Kidney (tissue), 14 donors: ENCODE results near the gene SP4. TPM values are rescaled to one million over a fixed set of nuclear protein-coding genes. Genes with fewer than 3 reads are reported as not detected.
"Not testable (repeated sequence)": the region's sequence is repeated elsewhere in the genome, so short reads cannot be mapped to it uniquely, and the experiment has no call there.

Source experiments
- DNase-seq, 5 donors: peaks; one replicate each; pipeline ENCODE4 v3.0.0-alpha.2; 2013 to 2020
- FAIRE-seq: peaks from 2 replicates; lab custom pipeline; 2012; peaks lifted over from hg19 to GRCh38; lab: Jason Lieb, UNC
- H3K27ac ChIP-seq, 2 donors: one replicate each; pipeline ENCODE4 v1.7.0; 2013; ENCODE audit warnings: low read depth in 2 of 2, low read length in 2 of 2, inconsistent platforms in 1 of 2
- H3K27me3 ChIP-seq: one replicate; pipeline ENCODE4 v1.7.1; 2013; ENCODE audit warnings: low read length, inconsistent platforms; ENCODE audit not compliant: control insufficient read depth, insufficient read depth
- H3K36me3 ChIP-seq, 3 donors: one replicate each; pipeline versions ENCODE4 v1.7.0 to v1.7.1; 2013; ENCODE audit warnings: low read length in 3 of 3, control low read depth in 1 of 3, inconsistent platforms in 1 of 3; ENCODE audit not compliant: insufficient read depth in 3 of 3, control insufficient read depth in 2 of 3
- H3K4me1 ChIP-seq, 3 donors: one replicate each; pipeline versions ENCODE4 v1.7.0 to v1.7.1; 2013; ENCODE audit warnings: low read length in 3 of 3, inconsistent platforms in 1 of 3, low read depth in 1 of 3; ENCODE audit not compliant: control insufficient read depth in 2 of 3, insufficient read depth in 2 of 3
- H3K4me3 ChIP-seq, 3 donors: one replicate each; pipeline versions ENCODE4 v1.7.0 to v1.8.1; 2013; ENCODE audit warnings: low read length in 3 of 3, control low read depth in 1 of 3, inconsistent platforms in 1 of 3
- H3K9ac ChIP-seq, 3 donors: one replicate each; pipeline versions ENCODE4 v1.7.0 to v1.7.1; 2013; ENCODE audit warnings: low read length in 3 of 3, control low read depth in 1 of 3, inconsistent platforms in 1 of 3
- H3K9me3 ChIP-seq, 3 donors: one replicate each; pipeline versions ENCODE4 v1.7.0 to v1.7.1; 2013; ENCODE audit warnings: low read length in 3 of 3, control low read depth in 1 of 3, inconsistent platforms in 1 of 3; ENCODE audit not compliant: control insufficient read depth in 2 of 3, insufficient read depth in 1 of 3
- intact Hi-C: fragments of 100-400 bp; cut with DNase I; formaldehyde crosslinking; loops from one replicate; pipeline ENCODE4 v1.11.1; 2022
- polyA plus RNA-seq: library from polyadenylated mRNA; stranded (reverse); fragments of 350-450 nt; fragmentation: Illumina TruSeq; extraction: RNeasy Lipid Tissue Mini Kit (QIAGEN cat#74804); gene quantifications from one replicate; pipeline ENCODE4 v1.2.3, GENCODE V29; 2014; ENCODE audit warnings: low read depth, low replicate concordance; ENCODE audit not compliant: insufficient read depth
- total RNA-seq: library from RNA; stranded (reverse); fragmentation: NEBNext Ultra II Directional; extraction: Animal tissue kit (Norgen Biotek cat#: 25700); gene quantifications from one replicate; pipeline ENCODE4 v1.2.1, GENCODE V29; 2021
- TF ChIP-seq, protein P1 (sequence below): IDR thresholded peaks from 3 replicates; pipeline ENCODE4 v1.5.1; 2012; ENCODE audit warnings: mild to moderate bottlenecking, moderate library complexity, borderline replicate concordance; ENCODE audit not compliant: insufficient read depth; ENCODE audit errors: extremely low read depth
- donor health status: control.
- donor health status: control.
- donor health status: control.
- donor health status: control.
- donor health status: control.
- donor health status: DM: yes; HTN: yes; CAD: no.
- donor health status: Normal renal cell carcinoma (clear cell type).

SP4 gene
- total and polyA plus RNA-seq, 2 donors from 2014 or later, result 1.2 to 11.2 TPM

- FAIRE-seq, intact Hi-C loops, H3K4me1 ChIP-seq, H3K36me3 ChIP-seq, H3K27me3 ChIP-seq, H3K9me3 ChIP-seq, H3K9ac ChIP-seq, H3K27ac ChIP-seq, H3K4me3 ChIP-seq: not testable (repeated sequence)
- peak in 1 of 5 donors; percentile 64 for DNase-seq
These were observed 108.7 kb downstream of the SP4 start for GRCh38 chr7:21536445-21537118.

DNA sequence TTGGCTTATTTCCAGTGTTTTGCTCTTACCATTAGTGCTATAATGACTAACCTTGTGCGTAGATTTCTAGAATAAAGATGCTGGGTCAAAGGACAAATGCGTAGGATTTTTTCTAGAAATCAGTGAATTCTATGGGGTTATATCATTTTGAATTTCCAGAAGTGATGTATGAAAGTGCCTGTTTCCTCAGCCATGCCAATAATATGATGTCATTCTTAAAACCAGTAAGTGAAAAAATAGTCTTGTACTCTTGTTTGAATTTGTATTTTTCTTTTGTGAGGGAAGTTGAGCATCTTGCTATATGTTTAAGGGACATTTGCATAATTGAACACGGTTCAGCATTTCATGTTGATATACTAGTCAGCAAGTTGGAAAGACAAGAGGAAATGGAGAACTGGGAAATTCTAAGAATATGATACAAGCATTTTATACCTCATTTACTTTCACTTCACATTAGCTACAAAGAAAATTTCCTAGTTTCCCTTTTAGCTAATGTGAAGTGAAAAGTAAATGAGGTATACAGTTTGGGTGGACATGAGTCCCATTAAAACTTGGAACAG is 111.1 kb downstream of the SP4 start:
- Histone ChIP-seq H3K36me3 (no peaks in the 10 kb centered on the region), H3K9me3 (no peaks in the 10 kb centered on the region), H3K27me3 (peaks cover 12% of the 10 kb centered on the region), H3K9ac (no peak overlapping the region), H3K4me3 (no peak overlapping the region), H3K27ac (no peak overlapping the region), H3K4me1 (peaks cover 0 to 4% (median 0%) of the 10 kb centered on the region in 3 donors)
- FAIRE-seq (no peak), DNase-seq (no peak)
- TF ChIP-seq, protein P1, sequence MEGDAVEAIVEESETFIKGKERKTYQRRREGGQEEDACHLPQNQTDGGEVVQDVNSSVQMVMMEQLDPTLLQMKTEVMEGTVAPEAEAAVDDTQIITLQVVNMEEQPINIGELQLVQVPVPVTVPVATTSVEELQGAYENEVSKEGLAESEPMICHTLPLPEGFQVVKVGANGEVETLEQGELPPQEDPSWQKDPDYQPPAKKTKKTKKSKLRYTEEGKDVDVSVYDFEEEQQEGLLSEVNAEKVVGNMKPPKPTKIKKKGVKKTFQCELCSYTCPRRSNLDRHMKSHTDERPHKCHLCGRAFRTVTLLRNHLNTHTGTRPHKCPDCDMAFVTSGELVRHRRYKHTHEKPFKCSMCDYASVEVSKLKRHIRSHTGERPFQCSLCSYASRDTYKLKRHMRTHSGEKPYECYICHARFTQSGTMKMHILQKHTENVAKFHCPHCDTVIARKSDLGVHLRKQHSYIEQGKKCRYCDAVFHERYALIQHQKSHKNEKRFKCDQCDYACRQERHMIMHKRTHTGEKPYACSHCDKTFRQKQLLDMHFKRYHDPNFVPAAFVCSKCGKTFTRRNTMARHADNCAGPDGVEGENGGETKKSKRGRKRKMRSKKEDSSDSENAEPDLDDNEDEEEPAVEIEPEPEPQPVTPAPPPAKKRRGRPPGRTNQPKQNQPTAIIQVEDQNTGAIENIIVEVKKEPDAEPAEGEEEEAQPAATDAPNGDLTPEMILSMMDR, result no peak
- intact Hi-C loops, result no loop called here

DNA sequence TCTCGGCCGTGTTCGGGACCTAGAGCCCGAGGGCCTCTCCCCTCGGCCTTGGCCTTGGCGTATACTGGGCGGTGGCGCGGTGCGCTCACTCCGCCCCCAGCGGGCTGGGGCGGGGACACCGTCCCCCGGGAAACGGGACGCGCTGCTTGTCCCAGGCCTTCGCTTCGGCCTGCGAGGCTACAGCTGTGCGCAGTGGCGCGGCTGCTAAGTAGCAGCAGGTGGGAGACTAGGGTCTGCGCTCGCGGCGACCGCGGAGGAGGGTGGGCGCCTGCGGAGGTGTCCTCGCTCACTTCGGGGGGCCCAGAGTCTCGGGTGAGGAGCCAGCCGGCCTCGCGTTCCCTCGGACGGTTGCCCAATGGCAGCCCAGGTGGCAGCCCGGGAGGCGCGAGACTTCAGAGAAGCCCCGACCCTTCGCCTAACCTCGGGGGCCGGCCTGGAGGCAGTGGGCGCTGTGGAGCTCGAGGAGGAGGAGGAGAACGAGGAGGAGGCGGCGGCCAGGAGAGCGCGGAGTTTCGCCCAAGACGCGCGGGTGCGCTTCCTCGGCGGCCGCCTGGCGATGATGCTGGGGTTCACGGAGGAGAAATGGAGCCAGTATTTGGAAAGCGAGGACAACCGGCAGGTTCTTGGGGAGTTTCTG is 115.1 kb downstream of the SP4 start, which contains the start of gene DNAH11:
TSS of gene DNAH11 (plus strand) at position 149 of the 637 bp plus-strand sequence. CDS start at position 356, 207 bp downstream.
- TF ChIP-seq, protein P1, result no peak
- no peak for FAIRE-seq
- Histone ChIP-seq H3K27me3 (peaks cover 22% of the 10 kb centered on the region), H3K4me1 (peaks cover 0 to 4% (median 0%) of the 10 kb centered on the region in 3 donors), H3K4me3 (peak within 1 kb of the TSS in 2 of 3 donors; percentile 26 to 34), H3K9ac (no peak within 1 kb of the TSS), H3K36me3 (no peaks in the 10 kb centered on the region), H3K9me3 (no peaks in the 10 kb centered on the region), H3K27ac (no peak within 1 kb of the TSS)
- intact Hi-C loops, result no loop called here
- DNase-seq, result peak; percentile 68 to 83 (median 73)
